HUDEP-2 (cell line): ENCODE measurements around the gene PTCD2.

Experiments
- DNase-seq, 76 experiments: peaks; one replicate each; lab custom pipeline; 2025; ENCODE audit not compliant: unreplicated experiment in 76 of 76; lab: John Stamatoyannopoulos, UW

The PTCD2 gene

DNA sequence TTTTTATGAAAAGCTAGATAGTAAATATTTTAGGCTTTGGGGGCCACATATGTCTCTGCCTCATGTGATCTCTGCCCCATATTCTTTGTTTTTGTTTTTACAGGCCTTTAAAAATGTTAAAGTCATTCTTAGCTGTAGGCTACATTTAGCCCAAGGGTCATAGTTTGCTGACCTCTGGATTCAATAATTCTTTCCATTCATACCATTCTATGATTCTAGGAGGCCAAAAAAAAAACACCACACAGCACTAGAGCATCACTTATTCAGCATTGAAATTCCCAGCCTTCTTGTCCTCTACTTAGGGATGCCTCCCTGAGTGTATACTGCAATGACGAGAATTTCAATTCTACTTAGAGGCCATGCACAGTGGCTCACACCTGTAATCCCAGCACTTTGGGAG, 17.0 kb downstream of the PTCD2 start:
- no peak for DNase-seq

DNA sequence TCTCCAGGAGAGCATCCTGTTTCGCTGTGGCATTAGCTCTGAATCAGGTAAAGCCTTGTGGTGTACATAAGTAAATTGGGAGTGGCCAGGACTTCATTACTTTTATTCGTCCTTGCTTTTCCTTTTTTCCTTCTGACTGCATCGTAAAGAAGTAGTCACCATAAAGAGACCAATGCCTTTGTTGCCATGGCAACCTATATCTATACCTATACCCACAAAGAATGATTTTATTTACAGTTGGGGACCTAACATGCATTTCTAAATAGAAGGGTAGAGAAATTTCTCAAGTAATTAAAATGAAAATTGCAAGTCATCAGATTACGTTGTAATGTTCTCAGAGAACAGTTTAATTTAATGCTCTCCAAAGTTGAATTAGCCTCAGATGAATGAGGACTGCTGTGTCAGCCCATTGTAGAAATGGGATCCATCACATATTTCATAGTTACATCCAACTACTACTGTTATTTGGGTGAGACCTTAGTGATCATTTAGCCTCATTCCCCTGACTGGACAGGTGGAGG, 18.6 kb downstream of the PTCD2 start:
- DNase-seq = no peak

DNA sequence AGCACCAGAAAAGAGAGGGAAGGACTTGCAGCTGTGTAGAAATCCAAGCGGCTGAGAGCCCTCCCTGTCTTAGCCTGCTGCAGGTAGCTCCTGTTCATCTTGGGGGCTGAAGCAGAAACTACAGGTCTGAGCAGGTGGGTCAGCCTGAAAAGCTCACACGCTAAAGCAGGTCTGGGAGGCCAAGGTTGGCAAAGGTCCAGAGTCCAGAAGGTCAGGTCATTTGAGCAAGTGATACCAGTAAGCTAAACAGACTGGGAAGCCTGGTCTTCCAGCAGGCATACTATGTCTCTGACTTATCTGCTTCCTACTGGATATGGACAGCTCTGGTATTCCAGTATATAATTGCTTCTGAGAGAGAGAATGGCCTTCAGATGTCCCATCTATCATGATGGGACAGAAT, 26.2 kb downstream of the PTCD2 start:
- no peak for DNase-seq

DNA sequence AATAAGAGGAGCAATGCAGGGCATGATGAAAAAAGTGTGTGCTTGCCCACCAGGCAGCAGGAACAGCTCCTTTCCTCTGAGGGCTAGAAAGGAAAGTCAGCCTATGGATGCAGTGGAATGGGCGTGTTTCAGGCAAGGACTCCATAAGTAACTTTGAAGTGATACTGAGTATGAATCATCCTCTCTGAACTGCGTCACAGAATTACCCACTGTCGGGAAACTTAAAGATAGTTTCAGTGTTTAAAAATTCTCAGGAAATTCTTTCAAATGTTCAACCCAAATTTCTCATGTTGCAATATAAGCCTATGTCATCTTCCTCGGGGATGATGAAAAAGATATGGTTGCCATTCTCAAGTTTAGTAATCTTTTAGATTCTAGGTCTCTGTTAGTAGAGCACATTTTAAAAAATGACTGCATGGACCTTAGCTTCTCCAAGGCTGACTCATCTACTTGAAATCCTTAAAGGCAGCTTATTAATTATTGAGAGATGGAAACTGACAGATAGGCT, 27.7 kb downstream of the PTCD2 start:
- DNase-seq = no peak

DNA sequence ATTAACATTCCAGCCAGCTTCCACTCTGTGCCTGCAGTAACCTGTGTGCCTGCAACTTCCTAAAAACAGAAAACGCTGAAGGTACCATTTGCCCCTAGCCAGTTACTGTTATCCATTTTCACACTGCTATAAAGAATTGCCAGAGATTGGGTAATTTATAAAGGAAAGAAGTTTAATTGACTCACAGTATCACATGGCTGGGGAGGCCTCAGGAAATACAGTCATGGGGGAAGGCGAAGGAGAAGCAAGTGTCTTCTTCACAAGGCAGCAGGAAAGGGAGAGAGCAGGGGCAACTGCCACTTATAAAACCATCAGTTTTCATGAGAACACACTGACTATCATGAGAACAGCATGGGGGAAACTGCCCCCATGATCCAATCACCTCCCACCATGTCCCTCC, 31.2 kb downstream of the PTCD2 start:
- DNase-seq = no peak

DNA sequence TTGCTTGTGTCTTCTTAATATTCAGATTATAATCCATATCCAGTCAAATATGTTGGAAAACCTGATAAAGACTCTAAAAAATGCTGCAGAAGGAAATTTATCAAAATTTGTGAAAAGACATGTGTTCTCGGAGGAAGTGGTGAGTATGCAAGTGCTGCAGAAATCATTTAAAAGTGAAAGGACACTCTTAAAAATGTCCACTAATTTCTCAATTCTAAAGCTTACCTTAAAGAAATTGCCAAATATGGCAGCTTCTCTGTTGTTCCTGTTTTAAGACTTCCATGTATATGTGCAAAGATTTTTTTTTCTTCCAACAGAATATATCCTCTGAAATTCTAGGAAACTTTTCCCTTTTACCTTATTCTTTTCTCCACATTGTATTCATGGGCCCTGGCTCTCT, 32.4 kb downstream of the PTCD2 start:
- no peak for DNase-seq

DNA sequence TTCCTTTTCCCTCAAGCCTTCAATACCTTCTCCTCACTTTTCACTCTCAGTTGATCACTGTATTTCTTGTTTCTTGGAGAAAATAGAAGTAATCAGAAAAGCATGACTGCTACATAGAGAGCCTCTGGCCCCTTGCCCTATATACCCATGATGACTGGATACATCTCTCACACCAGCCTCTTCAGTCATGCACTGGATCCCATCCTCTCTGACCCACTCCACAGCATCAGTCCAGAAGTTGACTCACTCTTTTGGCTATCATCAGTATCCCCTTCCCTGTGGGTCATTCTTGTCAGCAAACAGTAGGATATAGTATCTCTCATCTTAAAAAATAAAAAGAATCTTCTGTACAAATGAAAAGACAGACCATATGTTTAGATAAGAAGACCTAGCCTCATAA, 32.9 kb downstream of the PTCD2 start:
- no peak for DNase-seq

DNA sequence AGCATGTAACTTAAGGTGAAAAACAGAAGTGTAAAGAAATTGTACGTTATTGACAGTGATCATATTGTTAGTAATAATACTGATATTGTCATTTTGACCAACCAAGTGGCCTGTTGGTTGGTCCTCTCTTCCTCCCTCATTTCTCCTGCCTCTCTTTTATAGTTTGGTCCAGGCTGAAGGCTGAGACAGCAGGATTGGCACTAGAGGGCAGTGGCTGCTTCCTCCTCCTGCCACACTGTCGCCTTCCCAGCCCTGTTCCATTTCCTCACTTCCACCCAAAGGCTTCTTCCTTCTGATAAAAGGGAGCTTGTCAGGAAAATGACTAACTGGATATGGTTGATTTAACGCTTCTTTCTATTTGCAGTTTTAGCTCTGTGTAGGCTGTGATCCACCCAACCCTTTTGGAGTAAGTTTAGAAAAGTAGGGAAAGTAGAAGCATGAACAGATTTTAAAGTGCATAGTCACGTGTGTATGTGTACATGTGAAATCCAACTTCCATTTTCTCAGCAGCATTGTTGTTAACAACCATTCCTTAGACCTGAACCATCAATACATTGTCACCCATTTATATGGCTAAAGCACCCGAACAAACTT, 35.6 kb downstream of the PTCD2 start:
- DNase-seq = peak in 1 of 76 experiments; percentile 4

DNA sequence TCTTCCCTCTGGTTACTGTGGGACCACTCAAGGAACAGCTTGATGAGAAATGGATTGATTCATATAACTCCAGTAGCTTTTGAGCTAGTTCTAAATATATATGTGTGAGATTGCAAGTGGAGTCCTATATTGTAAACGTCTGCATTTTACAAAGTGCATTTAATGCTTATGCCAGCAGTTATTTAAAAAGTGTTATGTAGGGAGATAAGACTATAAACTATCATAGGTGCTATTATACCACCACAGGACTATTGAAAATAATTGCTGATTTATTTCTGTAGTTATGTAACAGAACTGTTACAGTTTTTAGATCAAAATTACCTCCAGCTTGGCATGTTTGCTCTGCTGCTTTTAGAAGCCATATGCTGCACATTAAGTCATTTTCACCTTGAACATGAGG, 36.2 kb downstream of the PTCD2 start:
- no peak for DNase-seq

DNA sequence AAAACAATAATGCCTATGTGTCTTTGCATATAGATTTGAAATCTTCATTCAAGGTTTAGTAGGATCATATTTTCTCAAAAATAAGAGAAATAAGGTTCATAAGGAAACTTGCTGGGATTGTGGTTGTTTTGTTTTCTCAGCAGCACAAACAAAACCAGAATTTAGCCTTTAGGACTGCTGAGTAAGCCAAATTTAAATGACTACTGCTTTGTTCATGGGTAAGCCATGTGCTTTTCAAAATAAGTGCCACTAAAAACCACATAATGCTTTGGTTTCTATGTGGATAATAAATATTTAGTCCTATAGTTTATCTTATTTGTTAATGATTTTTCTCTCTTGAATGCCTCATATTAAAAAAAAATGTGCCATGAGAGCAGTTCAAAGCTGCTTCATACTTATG, 38.8 kb downstream of the PTCD2 start:
- DNase-seq = no peak

DNA sequence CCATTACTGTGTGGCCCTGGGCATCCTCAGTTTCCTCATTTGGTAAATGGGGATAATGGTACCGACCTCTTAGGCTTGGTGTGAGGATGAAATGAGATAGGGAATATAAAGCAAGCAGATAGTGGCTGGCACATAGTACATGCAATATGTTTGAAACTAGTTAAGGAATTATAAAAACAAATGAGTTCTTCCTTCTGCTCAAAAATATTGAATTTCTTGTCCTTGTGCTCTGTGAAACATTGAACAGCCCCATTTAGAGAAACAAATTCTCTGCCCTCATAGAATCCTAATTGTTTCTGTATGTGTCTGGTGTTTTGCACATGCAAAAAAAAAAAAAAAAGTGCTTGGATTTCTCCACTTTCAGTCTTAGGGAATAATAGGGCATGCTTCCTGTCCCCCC, 39.7 kb downstream of the PTCD2 start:
- no peak for DNase-seq

DNA sequence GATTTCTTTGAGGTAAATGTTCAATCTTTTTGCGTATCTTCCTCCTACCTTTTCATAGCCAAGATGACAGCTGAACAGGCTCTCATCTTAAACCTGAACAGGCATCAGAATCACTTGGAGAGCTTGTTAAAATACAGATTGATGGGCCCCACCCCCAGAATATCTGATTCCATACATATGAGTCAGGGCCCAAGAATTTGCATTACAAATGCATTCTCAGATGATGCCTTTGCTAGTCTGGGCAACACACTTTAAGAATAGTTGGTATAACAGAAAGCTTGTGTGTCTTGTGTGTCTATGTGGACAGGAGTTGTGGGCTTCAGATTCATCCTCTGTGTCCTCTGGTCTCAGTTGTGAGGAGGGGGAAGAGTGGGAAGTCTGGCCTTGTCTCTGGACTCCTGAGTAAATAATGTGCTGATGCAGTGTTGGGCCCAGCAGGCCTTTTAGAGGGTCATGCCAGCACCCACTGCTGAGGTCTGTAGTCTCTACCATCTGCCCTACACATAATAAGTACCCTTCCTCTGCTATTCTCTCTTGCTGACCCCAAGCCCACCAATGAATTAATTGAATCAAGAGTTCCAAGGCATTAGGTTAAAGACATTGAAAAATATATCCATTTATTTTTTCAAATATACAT, 43.1 kb downstream of the PTCD2 start:
- DNase-seq = no peak

DNA sequence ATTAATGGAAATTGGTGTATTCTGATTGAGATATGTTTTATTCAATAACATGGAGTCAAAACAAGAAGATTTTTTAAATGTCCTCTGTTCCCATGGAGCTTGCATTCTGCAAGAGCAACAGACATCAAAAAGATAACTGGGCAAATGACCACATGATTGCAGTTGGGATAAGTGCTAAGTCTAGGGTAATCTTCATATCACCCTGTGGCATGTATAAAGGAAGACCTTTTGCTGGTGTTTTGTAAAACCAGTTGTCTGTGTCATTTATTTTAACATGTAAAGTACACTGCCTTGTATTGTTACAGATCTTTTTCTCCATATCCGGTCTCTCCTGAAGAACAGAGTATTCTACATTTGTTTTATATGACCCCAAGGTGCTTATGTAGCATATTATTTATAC, 44.0 kb downstream of the PTCD2 start:
- DNase-seq = no peak

DNA sequence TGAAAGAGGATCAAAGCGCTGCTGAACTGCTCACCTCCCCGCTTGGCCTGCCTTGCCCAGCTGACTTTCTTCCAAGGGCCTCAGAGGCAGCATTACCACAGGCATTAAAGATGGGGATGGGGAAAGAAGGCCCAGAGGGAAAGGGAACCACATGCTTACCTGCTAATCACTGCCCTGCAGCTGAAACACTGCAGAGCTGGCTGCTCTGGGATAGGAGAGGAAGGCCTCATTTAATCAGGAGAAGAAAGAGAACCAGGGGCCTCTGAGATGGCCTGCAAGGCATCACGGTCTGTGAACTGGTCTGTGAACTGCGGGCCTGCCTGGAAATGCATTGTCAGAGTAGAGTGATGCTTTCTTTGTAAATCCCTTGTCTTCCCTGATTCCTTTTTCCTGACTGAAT, 44.8 kb downstream of the PTCD2 start:
- no peak for DNase-seq

DNA sequence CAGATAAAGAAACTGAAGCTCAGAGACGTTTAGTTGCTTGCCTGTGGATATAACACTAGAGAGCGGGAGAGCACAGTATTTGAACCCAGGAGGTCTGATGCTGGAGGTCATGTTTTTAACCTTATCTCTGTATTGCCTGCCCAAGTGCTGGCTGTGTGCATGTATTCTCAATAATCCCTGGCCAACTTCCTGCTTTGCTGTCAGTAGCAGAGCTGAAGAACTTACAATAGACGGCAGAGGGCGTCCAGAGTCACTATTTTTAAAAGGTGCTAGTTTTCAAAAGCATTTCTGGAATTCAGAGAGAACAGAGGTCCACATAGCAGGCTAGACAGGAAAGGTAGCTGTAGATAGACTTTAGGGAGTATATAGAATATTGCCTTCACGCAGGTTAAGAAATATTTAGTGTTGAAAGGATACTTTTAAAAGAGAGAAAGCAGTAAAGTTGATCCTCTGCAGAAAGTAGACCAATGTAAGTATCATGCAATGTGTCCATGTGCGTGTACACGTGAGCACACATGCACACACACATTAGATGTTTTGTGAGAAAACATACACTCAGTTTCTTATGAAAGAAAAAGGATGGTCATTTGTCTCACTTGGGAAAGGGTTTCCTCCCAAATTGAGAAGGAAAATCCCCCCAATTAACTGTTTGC, 46.3 kb downstream of the PTCD2 start:
- DNase-seq = peak in 61 of 76 experiments; percentile 1 to 73 (median 25)

DNA sequence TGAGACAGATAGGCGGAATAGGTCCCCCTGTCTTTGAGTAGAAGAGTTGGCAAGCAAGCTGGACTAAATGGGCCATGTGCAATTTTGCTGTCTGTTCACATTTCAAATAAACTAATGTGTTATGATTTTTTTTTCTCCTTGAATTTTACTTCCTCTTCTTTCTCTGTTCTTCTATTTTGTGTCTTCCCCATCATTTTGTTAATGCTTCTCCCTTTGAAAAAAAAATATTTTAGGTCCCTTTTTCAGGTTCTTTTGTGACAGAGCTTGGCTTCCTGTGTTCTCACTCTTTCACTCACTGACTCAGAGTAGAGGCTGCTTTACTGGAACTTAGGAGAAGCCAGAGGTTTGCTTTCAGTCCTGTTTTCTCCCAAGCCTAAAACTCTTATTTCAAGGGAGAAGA, 48.1 kb downstream of the PTCD2 start:
- DNase-seq = no peak

DNA sequence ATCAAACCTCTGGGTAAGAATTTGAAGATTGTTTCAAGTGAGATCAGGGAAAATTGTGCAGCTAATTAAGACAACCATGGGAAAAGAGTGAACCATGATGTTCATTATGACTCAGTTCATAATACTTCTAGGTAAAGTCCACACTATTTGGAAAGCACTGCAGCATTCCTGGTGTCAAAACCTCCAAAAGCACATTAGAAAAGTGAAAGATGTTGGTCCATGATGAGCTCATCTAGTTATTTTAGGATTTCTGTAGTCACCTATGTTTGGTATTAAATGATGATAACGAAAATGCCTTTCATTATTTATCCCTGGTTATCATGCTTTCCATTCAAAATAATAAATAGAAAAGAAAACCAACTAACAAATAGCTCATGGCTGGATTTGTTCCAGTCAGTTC, 49.1 kb downstream of the PTCD2 start:
- no peak for DNase-seq

DNA sequence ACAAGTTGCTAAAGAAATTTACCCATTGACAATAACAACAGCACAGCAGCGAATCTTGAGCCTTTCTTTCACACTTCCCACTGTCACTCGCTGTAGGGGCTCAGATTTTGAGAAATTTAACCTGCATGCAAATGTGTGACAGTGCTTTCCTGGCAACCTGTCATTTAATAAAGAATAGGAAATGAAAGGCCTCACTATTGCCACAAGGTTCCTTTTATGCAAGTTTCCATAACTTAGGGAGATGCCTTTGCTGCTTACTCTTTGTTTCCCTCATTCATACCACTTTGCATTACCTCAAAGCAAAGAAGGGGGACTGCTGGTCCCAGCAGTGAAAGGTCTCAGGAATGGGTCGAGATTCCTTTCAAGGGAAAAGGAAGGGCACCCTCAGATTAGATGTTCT, 49.5 kb downstream of the PTCD2 start:
- no peak for DNase-seq

DNA sequence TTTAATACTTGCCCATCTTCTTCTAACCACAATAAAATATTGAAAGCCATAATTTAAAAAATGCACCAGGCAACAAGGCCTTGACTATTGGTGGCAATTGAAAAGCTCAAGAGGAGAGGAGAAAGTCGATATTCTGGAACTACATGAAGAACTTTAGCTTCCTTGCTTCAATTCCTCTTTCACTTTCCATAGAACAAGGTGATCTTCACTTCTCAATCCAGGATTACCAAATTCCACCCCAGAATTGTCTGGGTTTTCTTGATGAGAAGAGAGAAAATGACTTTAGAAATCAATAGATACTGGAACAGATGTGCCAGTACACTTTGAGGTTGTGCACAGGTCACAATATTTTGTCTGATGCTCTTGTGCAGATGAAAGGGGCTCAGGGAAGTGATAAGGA, 52.2 kb downstream of the PTCD2 start:
- no peak for DNase-seq

DNA sequence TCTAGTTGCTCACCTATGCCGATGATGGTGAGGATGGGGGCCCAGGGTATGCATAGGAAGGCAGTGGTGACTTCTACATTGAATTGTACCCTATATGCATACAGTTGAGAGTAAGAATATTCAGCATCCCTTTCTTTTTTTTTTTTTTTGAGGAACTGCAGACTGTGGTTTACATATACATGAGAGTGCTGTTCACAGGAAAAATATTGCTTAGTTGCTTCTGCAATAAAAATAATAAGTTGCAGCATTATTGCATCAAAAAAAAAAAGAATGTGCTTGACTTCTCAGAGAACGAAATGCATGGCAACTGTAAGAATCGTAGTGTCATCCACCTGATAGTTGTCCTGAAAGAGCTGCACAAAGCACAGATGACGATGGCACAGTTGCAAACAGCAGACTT, 52.8 kb downstream of the PTCD2 start:
- no peak for DNase-seq

DNA sequence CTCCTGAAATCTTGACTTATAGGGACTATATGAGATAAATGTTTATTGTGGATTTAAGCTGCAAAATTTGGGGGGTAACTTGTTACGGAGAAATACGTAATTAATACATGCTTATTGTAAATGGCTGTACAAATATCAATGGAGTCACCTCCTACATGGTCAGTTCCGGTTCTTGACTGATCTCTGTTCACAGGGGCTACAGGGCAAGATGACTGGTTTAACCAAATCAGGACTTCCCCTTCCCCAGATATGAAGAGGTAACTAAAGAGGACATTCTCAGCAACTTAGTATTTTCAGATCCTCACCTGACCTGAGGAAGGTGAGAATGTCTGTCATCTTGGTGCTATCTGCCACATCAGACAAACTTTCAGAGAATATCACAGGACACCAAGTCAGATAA, 54.7 kb downstream of the PTCD2 start:
- DNase-seq = no peak

DNA sequence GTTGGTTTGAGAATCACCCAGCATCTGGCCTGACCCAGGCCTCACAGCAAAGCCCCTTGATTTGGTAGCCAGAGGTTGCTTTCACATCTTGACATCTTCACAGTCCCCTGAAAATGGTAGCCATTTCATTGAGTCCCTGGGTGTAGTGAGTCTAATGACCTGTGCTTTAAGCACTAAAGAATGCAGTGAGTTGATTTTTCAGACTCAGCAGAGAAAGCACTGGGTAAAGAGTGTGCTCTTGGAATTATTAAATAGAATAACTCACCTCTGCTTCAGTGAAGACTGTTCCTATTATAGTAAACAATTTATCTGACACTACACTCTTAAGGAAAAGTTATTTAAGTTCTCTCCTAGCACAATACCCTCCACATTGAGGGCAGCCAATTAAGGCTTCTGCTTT, 56.2 kb downstream of the PTCD2 start:
- DNase-seq = no peak
